Colonic mucosa (tissue), 4 donors: ENCODE data around the gene TMTC2. TPM values are rescaled to one million over a fixed set of nuclear protein-coding genes. Genes with fewer than 3 reads are reported as not detected.

Source experiments
- DNase-seq: peaks from one replicate; pipeline ENCODE4 v3.0.0-alpha.2; 2020
- H3K27ac ChIP-seq: fragments of 200-600 bp; one replicate; pipeline ENCODE4 v1.8.0; 2021
- H3K27me3 ChIP-seq: fragments of 200-600 bp; one replicate; pipeline ENCODE4 v1.8.0; 2021
- H3K36me3 ChIP-seq: fragments of 200-600 bp; one replicate; pipeline ENCODE4 v1.8.0; 2021
- H3K4me1 ChIP-seq: fragments of 200-600 bp; one replicate; pipeline ENCODE4 v1.8.0; 2021; ENCODE audit warnings: mild to moderate bottlenecking
- H3K4me3 ChIP-seq: fragments of 200-600 bp; one replicate; pipeline ENCODE4 v1.8.0; 2021
- H3K9ac ChIP-seq, 2 donors: one replicate each; pipeline ENCODE4 v1.7.0; 2013; ENCODE audit warnings: control low read depth in 2 of 2, low read depth in 2 of 2, low read length in 2 of 2
- H3K9me3 ChIP-seq: fragments of 200-600 bp; one replicate; pipeline ENCODE4 v1.8.0; 2021
- intact Hi-C: fragments of 100-400 bp; cut with DNase I; formaldehyde crosslinking; loops from one replicate; pipeline ENCODE4 v1.14.1; 2022
- total RNA-seq, 2 donors: library from RNA; stranded (reverse); fragmentation: NEBNext Ultra II Directional in 1 of 2; extraction: Animal tissue kit (Norgen Biotek cat#: 25700) in 1 of 2; gene quantifications; one replicate each; pipeline ENCODE4 v1.2.1, GENCODE V29; 2021
- TF ChIP-seq, protein P1 (sequence below): fragments of 200-600 bp; IDR thresholded peaks from one replicate; pipeline ENCODE4 v1.8.0; 2022; ENCODE audit warnings: antibody characterized with exemption, mild to moderate bottlenecking
- donor health status: healthy.
- donor health status: DM: no; HTN: no; CAD: no.
- donor health status: DM: no; HTN: no; CAD: no.

Gene TMTC2
- total RNA-seq, 2 donors from 2014 or later = 12.2 to 20.6 TPM

DNA sequence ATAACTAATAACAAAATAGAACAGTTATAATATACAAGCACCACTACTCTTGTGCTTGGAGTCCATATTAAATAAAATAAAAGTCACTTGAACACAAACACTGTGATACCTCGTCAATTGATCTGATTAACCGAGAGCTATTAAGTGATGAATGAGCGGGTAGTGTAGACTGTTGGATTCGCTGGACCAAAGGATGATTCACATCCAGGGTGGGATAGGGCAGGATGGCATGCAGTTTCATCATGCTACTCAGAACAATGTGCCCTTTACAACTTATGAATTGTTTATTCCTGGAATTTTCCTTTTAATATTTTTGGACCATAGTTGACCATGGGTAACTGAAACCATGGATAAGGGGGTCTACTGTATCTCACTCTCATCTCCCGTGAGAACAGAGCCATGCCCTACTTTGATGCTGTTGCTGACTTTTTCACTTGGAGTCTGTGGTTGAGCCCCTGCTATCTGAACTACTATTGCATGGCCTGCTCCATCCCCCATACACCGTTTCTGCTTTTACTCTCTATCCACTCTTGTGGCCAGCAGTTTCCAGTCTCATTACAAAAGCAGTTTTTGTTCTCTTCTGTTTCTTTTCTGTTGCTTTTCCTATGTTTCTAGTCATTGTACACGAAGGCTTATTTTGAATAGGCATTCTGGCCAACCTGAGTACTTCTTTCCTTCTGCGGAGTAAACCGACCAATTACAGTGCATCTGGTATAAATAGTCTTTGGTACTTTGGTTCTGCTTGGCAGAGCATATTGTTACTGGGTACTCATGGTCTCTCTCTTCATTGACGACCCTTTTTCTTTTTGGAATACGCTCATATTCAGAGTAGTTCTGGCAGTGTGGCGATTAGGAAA is 12.2 kb downstream of the TMTC2 start:
- no peak overlapping the region for H3K4me3 ChIP-seq
- H3K27ac ChIP-seq = no peak overlapping the region
- H3K4me1 ChIP-seq = no peaks in the 10 kb centered on the region
- intact Hi-C loops = no loop called here
- no peak overlapping the region for H3K9ac ChIP-seq
- no peaks in the 10 kb centered on the region for H3K36me3 ChIP-seq
- no peaks in the 10 kb centered on the region for H3K9me3 ChIP-seq
- DNase-seq = no peak
- H3K27me3 ChIP-seq = no peaks in the 10 kb centered on the region
- TF ChIP-seq, protein P1, sequence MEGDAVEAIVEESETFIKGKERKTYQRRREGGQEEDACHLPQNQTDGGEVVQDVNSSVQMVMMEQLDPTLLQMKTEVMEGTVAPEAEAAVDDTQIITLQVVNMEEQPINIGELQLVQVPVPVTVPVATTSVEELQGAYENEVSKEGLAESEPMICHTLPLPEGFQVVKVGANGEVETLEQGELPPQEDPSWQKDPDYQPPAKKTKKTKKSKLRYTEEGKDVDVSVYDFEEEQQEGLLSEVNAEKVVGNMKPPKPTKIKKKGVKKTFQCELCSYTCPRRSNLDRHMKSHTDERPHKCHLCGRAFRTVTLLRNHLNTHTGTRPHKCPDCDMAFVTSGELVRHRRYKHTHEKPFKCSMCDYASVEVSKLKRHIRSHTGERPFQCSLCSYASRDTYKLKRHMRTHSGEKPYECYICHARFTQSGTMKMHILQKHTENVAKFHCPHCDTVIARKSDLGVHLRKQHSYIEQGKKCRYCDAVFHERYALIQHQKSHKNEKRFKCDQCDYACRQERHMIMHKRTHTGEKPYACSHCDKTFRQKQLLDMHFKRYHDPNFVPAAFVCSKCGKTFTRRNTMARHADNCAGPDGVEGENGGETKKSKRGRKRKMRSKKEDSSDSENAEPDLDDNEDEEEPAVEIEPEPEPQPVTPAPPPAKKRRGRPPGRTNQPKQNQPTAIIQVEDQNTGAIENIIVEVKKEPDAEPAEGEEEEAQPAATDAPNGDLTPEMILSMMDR = no peak

DNA sequence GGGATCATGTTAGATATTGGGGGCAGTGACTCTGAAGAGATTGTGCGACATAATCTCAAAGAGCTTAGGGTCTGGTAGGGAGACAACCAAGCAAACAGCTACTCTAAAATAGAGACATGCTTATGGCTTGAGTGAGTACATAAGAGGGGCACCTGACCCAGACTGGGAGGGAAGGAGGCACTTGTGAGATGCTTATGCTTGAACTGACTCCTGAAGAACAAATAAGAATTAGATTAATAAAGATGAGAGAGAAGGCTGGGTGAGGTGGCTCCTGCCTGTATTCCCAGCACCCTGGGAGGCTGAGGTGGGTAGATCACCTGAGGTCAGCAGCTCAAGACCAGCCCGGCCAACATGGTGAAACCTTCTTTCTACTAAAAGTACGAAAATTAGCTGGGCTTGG is 19.1 kb downstream of the TMTC2 start:
- H3K9me3 ChIP-seq = no peaks in the 10 kb centered on the region
- TF ChIP-seq, protein P1 = no peak
- intact Hi-C loops = no loop called here

DNA sequence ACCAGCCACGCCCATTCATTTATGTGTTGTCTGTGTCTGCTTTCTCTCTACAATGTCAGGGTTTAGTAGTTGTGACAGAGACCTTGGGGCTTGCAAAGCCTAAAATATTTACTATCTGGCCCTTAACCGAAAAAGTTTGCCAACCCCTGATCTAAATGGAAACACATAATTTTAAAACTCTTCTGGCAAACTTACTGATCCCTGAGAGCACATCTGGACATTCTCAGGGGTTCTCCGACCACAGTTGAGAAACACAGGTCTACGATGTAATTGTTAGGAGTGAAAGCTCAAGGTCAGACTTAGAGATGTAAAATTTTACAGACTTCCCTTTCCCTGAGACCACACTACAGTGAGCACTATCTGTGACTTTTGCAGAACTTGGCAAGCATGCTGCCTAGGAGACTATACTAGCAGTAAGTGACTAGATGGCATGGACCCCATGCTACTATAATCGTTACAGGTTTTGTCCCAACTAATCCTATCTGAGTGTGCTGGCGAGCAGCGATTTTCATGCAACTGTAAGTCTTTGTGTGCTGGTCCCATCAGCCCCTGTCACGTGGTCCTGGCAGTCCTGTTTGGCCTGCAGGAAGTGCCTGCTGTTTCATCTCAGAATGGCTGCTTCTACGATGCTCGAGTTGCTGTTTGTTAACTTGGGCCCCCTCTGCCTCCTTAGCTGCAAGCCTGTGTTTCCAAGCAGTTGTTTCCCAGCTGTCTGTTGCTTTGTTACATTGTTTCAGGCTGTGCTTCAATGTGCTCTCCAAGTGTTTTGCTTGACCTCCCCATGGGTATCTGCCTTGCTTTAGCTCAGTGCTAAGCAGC is 21.6 kb downstream of the TMTC2 start:
- Histone ChIP-seq H3K9me3 (no peaks in the 10 kb centered on the region), H3K4me3 (no peak overlapping the region), H3K27me3 (no peaks in the 10 kb centered on the region), H3K27ac (no peak overlapping the region), H3K9ac (no peak overlapping the region), H3K4me1 (no peaks in the 10 kb centered on the region), H3K36me3 (no peaks in the 10 kb centered on the region)
- intact Hi-C loops = no loop called here
- TF ChIP-seq, protein P1 = no peak
- no peak for DNase-seq

More for the DNA sequence above, 19.1 kb downstream of the TMTC2 start:
- Histone ChIP-seq H3K27ac (no peak overlapping the region), H3K4me1 (no peaks in the 10 kb centered on the region), H3K27me3 (no peaks in the 10 kb centered on the region), H3K4me3 (no peak overlapping the region), H3K9ac (no peak overlapping the region), H3K36me3 (no peaks in the 10 kb centered on the region)
- DNase-seq = no peak

DNA sequence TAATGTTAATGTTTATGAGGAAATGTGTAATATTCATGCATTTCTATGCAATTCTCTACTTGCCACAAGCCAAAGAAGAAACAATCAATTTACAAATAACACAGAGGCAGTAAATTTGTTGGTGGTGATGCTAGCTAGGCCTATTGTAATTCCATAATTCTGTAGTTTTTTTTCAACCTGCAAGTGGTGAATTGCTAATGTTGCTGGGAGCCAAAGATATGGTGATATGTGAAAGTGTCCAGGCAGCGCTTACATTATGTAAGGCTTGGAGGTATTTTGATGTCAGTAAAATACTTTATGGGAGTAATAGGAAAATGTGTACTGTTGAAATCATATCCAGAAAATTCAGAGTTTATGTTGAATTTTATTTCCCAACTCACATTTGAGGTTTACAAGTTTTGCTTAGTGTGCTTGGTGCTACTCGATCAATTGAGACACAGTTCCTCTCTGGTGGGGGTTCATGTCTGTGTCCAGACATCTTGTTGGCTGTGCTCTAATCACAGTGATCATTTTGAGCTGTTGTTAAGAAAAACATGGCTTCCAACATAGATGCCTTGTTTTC is 23.2 kb downstream of the TMTC2 start:
- no peak overlapping the region for H3K27ac ChIP-seq

DNA sequence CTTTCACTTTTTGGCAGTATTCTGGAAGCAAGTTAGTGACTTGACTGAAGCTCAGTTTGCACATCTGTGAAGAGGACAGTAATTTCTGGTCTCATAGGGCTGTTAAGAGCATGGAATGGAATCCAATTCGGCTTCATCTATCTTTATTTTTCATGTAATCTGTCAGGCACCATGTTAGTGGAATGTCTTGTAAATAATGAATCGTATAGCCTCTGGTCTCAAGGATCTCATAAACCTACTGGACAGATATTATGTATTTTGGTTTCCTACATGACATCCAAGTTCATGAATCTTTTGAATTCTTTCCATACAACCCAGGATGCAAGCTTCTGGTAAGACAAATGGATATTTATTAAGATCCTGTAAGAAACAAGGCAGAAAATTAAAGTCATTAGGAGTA is 24.0 kb downstream of the TMTC2 start:
- Histone ChIP-seq H3K9ac (no peak overlapping the region), H3K9me3 (no peaks in the 10 kb centered on the region), H3K4me3 (no peak overlapping the region), H3K36me3 (no peaks in the 10 kb centered on the region), H3K27me3 (no peaks in the 10 kb centered on the region), H3K4me1 (no peaks in the 10 kb centered on the region), H3K27ac (no peak overlapping the region)
- intact Hi-C loops = no loop called here
- TF ChIP-seq, protein P1 = no peak
- DNase-seq = no peak

More for the DNA sequence above, 23.2 kb downstream of the TMTC2 start:
- TF ChIP-seq, protein P1 = no peak
- Histone ChIP-seq H3K9ac (no peak overlapping the region), H3K36me3 (no peaks in the 10 kb centered on the region), H3K4me1 (no peaks in the 10 kb centered on the region), H3K9me3 (no peaks in the 10 kb centered on the region), H3K27me3 (no peaks in the 10 kb centered on the region), H3K4me3 (no peak overlapping the region)
- intact Hi-C loops = no loop called here
- no peak for DNase-seq
